HG03108 (cell line): ENCODE data around the gene VWA5A.

Source experiments
- ATAC-seq: cut with Tn5 transposase; IDR thresholded peaks from one replicate; pipeline ENCODE4 v1.9.1; 2021; ENCODE audit warnings: moderate library complexity; ENCODE audit not compliant: unreplicated experiment

The VWA5A gene

DNA sequence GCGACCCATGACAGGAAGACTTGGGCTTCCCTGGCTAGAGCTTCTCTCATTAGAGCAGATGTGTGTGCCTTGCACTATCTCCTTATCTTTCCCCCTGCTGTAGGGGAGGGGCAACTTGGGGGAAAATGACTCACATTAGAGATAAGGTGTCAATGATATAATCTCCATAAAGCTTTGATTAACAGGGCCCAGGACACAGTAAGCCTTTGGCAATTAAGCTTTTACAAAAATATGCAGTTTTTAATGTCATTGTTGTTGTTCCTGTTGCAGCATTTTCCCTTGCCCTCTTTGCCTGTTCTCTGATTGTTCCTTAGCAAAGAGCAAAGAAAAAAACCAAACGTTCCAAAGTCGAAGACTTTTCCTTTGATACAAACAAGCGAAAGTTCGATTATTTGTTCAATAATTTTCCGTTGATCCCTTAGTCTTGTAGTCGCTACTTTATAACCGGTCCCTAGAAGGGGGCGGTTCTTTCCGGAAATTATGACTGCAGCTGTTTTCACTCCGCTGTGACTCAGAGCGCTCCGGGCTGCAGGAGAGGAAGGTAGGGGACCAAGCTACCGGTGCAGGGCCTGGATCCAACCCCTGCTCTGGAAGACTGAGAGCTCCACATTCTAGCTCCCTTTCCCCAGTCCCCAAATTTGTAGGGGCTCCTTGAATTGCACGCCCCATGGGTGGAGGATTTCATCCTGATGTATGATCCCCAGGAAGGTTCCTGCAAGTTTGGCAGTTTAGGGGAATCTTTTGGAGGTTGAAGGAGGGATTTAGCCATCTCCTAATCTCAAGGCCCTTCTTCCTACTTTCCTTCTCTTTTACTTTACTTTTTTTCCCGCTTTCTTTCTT is at the start of gene VWA5A:
Gene VWA5A, plus strand, starts transcription at position 509 of the 840 bp plus-strand sequence. CDS start 2,062 bp downstream, outside the sequence.
- peak; percentile 100 for ATAC-seq

DNA sequence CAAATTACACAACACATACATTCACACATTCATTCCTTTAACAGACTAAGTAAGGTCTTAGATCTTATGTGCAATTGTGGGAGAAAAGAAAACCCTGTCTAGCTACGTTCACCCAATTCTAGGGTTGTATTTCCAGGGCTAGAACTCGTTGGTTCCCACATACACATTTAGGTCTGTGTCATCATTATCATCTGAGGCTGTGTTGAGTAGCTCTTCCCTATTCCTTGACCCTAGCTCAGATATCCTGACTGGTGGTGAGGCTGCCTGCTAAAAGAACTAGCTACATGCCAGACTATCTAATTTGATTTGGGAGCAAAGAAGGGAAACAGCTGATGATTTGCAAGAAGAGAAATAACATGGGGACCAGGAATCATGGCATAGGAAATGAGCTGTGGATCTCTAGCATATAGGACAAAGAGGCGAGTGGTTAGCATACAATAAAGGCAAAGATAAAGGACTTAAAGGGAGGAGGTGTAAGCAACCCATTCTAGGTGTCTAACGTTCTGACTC is 46.6 kb upstream of the VWA5A start:
- no peak for ATAC-seq

- ATAC-seq = peak; percentile 87
Observed at GRCh38 chr11:124069429-124070401, 45.5 kb upstream of the VWA5A start.

GRCh38 chr11:124070915-124071622 is 44.2 kb upstream of the VWA5A start:
- peak; percentile 72 for ATAC-seq

- ATAC-seq = no peak
Observed at GRCh38 chr11:124071623-124071948, 43.7 kb upstream of the VWA5A start.

DNA sequence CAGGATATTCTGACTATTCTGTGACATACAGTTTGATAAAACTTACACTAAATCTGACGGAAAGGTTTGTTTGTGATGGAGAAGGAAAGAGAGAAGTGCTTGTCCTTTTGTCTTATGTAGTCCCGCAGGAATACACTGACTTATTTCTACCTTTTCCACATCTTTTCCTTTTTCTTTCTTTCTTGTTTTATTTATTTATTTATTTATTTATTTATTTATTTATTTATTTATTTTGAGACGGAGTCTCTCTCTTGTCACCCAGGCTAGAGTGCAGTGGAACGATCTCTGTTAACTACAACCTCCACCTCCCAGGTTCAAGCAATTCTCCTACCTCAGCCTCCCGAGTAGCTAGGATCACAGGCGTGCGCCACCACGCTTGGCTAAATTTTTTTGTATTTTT is 43.1 kb upstream of the VWA5A start:
- no peak for ATAC-seq

DNA sequence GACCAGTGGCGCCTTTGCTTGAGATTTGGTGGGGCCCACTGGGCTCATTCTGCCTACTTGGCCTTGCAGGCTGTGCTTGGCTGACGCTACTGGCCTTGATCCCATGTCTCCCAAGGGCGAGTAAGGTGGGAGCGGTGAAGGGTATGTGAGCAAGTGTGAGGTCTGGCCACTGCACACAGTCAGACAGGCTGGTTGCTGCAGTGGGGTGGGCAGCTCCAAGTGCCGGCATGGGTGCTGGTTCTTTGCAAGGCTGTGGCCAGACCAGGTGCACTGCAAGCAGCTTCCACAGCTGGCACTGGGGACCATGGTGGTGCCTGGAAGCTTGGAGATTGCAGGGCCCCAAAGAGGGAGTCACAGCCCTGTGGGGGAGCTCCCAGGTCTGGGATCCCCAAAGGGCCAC is 40.7 kb upstream of the VWA5A start:
- ATAC-seq = no peak

- no peak for ATAC-seq
Observed at GRCh38 chr11:124075492-124075840, 39.8 kb upstream of the VWA5A start.

DNA sequence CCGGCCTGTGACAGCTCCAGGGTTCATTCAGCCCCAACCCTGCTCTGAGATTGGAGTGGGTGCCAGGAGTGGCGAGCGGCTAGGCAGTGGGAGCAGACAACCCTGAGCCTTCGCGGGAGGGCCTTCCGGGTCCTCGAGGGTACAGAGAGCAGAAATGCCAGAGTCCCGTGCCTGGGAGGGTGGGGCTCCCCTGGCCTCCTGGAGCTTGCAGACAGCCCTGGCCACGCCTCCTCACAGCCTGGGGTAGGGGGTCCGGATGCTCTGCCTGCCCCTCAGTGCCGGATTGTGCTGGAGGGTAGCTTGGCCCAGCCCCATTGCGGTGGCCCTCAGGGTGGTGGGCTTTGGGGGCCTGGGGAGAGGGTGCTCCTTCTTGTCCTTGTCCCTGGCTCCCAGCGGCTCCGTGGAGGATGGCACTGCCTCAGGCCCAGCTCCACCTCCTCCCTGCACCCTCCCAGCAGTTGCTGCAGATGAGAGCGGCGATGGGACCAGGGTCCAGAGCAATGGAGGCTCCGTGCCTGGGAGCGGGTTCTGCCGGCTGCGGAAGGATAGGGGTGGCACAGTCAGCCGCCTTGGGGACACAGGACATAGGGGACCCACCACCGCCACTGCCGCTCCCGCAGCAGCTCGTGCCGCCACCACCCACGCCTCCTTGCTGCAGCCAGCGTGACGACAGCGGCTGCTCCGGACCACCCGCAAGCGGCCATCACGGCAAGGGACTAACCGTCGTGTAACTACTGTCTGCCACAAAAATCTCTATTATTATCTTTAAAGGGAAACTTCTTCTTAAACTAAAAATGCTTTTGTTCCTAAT is 39.2 kb upstream of the VWA5A start:
- ATAC-seq = no peak

DNA sequence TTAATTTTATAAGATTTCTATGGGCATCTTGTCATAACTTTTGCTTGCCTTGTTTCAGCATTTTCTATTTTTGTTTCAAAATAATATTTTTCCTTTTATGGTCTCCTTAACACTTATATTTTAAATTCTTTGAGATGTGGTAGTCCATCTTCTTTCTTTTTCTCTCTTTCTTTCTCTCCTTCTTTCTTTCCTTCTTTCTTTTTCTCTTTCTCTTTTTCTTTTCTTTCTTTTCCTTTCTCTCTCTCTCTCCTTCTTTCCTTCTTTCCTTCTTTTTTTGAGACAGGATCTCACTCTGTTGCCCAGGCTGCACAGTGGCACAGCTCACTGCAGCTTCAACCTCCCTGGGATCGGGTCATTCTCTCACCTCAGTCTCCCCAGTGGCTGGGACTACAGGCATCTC is 38.0 kb upstream of the VWA5A start:
- no peak for ATAC-seq

- no peak for ATAC-seq
Observed at GRCh38 chr11:124078591-124078990, 36.7 kb upstream of the VWA5A start.

DNA sequence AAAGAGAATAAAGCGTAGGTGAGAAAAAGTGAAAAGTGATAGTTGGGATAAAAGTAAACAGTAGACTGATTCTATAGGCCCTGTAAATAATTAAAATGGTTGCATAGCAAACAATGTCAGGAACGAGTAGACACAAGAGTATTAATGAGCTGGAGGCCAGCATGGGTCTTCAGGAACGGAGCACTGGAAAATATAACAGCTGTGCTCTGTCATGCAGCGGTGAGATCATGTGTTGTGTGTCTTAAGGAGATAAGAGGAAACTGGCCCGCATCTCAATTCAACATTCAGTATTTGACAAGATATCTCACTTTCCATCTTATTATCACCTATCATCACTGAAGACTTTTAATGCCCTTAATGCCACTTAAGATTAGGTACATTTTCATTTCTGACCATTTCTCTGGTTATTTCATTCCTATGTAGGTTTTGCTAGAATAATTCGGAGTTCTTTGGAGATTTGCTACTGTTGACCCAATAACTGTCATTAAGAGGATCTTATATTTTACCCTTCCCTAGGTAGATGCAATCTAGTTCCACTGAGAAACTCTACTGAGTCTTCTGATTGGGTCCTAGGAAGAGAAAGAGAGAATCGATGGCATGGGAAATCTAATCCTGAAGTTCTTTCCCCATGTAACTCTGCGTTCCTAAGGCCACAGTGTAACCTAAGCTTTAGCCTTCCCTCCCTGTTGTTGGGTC is 35.5 kb upstream of the VWA5A start:
- no peak for ATAC-seq

DNA sequence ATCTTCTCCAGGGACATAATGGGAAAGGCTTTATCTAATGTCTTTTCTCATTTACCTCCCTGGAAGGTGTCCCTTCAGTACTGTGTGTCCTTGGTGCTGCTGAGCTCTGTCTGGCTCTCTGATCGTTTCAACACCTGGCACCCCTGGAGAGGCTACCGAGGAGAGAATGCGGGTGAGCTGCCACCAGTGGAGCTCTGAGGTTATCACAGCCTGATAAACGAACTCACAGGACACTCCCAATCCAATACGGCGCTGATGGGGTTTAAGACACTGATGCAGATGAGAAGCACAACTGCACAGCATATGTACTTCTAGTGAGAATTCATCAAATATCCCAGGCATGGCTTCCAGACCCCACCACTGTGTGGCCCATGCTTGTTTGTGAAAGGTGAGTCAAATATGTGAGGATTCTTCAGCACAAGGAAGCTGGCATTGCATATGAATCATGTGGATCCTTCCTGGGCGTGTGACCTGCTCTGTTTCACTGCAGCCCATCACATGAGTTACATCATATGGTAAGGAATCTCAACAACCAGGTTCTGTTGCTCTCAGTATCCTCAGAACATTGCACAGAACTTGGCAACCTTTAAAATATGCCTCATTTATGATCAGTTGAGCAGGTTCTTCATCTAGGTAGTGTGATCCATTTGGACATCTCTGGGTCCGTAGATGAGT is 34.8 kb upstream of the VWA5A start:
- no peak for ATAC-seq

- no peak for ATAC-seq
Observed at GRCh38 chr11:124081483-124081882, 33.8 kb upstream of the VWA5A start.

- ATAC-seq = no peak
Observed at GRCh38 chr11:124082371-124082770, 32.9 kb upstream of the VWA5A start.

DNA sequence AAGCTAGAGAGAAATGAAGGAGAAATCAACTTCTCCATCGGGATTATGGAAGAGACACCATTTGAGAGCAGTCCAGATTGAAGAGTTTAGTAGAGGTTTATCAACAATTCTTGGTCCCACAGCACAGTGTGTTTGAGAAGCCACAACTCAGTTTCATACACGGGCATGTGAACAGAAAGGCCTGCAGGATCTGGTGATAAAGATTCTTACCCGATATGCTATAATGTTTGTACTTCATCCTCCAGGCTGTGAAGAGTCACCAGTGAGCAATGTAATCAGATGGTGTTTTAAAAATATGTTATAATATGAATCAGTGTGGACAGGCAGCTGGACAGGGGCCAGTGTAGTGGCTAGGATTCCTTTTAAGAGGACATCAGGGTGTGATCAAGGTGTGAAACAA is 29.7 kb upstream of the VWA5A start:
- ATAC-seq = no peak

- ATAC-seq = no peak
Observed at GRCh38 chr11:124085997-124086846, 29.0 kb upstream of the VWA5A start.

GRCh38 chr11:124090996-124091395 is 24.3 kb upstream of the VWA5A start:
- ATAC-seq = no peak
